GM21723 (cell line): Measurements from ENCODE around the gene PPIA.
"Not testable (repeated sequence)": the region's sequence is repeated elsewhere in the genome, so short reads cannot be mapped to it uniquely, and the experiment has no call there.

Experiments used
- ATAC-seq: cut with Tn5 transposase; IDR thresholded peaks from one replicate; pipeline ENCODE4 v1.9.1; 2021; ENCODE audit warnings: mild to moderate bottlenecking, moderate library complexity; ENCODE audit not compliant: unreplicated experiment

Gene PPIA

DNA sequence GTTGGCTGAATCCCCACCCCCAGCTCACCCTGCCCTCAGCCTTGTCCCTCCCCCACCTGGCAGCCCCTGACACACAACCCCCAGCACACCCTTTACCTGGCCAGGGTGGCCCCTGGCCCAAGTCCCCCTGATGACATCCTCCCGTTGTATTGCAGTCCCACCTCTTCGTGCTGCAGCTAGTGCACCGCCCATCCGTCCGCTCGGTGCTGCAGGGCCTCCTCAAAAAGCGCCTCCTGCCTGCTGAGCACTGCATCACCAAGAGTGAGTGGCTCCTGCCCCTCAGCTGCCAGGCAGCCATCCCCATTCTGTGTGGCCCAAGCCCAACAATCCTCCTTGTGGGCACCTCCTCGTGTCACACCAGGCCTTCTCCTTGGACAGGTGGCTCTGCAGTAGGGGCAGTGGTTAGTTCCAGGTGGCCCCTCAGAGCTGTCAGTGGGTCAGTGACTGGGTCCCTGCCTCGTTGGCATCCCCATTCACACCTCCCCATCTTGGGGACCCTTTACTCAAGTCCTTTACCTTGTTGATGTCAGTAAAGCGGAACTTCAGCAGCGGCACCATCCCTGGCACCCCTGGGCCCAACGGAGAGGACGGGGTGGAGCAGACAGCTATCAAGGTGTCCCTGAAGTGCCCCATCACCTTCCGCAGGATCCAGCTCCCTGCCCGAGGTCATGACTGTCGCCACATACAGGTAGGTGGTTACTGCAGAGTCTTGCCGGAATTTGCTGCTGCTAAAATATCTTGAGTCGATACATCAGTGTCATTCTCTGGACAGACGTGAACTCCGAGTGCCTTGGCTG, 33.6 kb upstream of the PPIA start:
- ATAC-seq = no peak

DNA sequence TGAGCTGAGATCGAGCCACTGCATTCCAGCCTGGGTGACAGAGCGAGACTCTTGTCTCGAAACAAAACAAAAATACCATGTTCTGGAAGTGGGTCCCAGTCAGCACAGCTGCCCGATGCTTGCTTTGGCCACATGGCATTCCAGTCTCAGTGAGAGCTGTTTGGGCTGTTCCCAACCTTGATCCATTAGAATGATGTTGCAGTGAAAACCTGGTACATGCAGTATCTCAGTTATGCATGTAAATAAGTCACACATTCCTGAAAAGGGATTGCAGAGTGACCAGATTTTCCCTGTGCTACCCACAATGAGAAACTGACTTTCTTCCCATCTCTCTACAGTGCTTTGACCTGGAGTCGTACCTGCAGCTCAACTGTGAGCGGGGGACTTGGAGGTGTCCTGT, 32.4 kb upstream of the PPIA start:
- no peak for ATAC-seq

DNA sequence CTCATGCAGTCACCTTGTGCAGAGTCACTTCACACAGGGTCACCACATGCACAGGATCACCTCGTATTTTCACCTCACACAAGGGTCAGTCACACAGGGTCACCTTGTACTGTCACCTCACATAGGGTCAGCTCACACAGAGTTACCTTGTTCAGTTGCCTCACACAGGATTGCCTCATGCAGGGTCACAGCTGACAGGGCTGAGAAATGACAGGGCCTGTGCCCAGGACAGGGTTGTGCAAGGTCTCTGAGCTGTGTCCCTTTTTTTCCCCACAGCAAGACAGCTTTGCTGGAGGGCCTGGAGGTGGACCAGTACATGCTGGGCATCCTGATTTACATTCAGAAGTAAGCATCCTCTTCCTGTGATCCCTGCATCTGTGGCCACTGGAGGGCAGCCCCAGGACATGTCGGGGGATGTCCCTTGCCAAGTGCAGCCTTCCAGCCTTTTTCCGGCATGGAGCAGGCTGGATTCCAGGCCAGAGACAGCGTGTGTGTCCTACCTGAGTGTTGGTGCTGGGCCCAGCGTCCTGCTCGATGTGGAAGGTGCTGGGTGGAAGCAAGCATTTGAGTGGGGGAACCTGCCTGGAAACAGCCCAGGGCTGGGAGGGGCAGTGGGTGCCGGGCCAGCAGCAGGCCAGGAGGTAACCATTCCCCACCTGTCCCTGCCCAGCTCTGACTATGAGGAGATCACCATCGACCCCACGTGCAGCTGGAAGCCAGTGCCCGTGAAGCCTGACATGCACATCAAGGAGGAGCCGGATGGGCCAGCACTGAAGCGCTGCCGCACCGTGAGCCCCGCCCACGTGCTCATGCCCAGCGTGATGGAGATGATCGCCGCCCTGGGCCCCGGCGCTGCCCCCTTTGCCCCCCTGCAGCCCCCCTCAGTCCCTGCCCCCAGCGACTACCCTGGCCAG, 31.6 kb upstream of the PPIA start:
- ATAC-seq = no peak

DNA sequence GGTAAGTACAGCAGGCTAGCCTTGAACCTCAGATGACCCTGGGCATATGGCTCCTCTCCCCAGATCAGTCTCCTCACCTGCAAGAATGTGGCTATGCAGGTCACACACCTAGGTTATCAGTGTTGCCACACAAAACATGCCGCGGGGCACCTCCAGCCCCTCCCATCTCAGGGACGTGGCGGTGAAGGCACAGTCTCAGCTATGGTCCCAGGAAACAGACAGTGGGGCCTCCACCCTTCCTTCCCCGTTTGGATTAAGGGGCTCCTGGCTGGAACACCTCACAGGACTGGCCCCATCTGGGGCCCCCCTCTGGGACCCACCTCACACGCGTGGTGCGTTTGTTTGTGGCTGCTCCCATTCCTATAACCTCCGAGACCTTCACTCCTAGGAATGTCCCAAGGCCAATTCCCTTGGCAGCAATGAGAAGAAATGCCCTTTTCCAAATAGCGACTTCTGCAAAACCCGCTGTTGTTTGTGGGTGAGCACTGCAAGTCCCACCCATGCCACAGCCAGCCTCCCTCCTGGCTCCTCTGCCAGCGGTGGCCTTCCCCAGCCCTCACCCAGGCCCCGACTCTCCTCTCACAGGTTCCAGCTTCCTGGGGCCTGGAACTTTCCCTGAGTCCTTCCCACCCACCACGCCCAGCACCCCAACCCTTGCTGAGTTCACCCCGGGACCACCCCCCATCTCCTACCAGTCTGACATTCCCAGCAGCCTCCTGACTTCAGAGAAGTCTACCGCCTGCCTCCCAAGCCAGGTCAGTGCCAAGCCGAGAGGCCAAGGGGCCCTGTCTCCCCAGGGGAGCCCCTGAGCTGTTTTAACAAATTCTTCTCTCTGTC, 30.7 kb upstream of the PPIA start:
- ATAC-seq = no peak

DNA sequence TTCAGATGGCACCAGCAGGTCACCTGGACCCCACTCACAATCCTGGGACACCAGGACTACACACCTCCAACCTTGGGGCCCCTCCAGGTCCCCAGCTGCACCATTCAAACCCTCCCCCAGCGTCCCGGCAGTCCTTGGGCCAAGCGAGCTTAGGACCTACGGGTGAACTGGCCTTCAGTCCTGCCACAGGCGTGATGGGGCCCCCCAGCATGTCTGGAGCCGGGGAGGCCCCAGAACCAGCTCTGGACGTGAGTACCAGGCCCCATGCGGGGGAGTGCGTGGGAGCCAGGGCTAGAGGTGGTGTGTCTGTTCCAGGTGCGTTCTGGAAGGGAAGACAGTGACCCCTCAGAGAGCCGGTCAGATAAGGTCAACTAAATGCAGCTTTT, 30.1 kb upstream of the PPIA start:
- no peak for ATAC-seq

DNA sequence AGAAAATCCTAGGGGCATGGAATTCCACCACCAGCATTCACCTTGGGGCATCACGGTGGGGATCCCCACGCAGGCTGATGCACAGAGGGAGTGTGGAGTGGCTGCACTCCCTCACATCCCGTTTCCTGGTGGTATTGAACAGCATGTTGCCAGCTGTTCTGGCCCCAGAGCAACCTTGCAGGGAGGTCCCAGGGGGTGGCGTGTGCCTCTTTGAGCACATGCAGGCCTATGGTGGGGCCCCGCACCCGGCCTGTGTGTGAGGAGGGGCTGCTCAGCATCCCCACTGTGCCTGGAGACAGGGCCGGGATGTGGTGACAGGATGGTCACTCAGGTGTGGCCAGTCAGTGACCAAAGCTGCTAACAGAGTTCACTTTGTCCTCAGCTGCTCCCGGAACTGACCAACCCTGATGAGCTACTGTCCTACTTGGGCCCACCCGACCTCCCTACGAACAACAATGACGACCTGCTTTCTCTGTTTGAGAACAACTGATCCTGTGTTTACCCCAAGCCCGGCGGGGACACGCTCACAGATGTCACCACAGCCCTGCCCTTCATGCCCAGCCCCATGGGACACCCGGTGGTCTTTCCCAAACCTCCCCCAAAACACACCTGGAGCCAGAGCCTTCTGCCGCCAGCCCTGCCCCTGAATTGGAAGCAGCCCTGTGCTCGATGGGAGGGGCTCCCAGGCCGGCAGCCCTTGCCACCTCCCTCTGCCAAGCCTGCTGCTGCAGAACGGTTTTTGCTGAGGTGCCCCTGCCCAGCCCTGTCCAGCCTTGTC, 29.2 kb upstream of the PPIA start:
- ATAC-seq = no peak

DNA sequence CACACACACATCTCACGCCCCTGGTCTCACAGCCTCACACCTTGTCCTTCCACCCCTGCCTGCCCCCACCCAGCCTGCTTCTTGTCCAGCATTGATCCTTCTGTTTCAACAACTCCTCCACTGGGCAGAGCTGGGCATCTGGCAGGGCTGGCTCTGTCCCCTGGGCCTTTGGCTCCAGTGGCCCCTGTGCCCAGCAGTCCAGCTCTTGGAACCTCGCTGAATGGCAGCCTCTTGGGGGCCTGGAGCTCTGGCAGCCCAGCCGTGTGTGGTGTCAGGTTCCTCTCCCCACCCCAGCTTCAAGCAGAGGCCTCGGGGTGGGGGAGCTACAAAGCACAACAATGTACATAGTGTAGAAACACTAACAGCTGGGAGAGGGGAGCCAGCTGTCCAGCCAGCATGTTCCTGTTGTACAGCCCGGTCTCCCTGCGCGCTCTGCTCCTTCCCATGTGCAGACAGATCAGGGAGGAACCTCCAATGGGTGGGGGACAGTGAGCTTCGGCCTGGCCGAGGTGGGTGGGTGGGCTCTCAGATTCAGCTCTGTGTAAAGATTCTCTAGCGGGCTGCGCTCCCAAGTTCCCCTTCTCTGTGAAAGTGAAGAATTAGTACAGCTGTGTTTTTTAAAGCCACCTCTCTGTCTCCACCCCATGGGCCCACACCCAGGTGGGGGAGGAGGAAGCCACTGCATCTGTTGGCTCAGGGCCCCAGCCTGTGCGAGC, 28.4 kb upstream of the PPIA start:
- peak; percentile 54 for ATAC-seq

DNA sequence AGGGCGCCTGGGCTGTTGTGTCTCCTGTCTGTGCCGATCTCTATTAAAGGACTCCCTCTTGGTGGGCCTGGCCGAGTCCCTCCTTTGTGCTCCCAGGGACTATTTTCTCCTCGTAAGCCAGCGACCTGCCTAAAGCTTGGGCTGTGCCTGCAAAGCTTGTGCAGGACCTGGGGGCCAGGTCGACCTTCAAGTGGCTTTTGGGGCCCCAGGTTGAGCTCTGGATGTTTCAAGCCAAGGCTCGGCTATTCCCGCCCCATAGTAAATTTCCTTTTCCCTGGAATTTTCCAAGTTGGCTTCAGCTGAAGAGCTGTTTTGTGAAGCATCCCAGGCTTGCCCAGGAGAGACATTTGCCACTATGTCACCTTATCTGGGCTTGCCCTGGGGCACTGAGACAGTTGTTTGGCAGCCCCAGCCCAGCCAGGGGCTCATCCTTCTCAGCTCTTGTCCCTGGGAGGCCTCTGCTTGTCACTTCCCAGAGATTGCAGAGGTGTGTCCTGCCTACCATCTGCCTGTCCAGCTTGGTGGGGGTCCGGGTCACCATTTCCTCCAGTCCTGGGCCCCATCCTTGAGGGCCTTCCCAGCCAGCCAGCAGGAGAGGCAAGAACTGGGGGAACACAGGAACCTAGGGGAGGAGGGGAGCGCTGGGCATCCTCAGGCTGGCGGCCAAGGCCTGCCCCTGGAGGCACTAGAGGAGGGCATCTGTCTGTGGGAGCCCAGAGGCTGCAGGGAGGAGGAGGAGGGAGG, 27.7 kb upstream of the PPIA start:
- ATAC-seq = no peak

DNA sequence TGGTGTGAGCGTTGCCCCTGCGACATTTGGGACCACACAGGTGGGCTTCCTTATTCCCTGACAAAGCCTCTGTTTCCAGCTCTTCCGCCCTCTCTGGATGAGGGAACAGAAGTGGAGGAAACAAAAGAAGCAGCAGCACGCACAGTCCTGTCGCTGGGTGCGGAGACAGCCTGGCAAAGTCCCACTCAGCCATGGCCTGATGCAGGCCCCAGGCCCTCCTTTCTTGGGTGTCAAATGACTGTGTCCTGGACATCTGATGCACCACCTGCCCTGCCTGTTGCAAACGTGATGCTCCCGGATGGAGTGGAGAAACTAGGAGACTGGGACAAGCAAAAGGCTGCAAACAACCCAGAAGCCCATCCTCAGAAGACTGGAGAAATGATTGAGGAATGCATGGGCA, 27.1 kb upstream of the PPIA start:
- ATAC-seq = no peak

DNA sequence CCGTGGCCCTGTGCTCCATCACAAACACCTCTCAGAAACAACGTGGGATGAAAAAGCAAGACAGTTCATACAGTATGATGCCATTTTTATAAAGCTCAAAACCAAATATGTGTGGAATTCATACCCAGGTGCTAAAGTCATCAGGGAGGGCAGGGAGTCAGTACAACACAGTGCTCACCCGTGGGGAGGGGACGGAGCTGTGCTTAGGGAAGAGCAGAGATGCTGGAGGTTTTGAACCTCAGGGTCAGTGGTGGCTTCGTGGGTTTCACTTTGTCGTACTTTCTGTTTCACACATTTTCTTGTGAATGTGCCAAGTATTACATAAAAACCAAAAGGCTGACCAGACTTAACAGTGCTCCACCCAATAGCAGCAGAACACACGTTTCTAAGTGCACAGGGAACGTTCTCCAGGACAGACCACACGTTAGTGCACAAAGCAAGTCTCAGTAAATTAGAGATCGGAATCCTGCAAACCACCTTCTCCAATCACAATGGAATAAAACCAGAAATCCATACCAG, 26.6 kb upstream of the PPIA start:
- ATAC-seq = peak; percentile 81

DNA sequence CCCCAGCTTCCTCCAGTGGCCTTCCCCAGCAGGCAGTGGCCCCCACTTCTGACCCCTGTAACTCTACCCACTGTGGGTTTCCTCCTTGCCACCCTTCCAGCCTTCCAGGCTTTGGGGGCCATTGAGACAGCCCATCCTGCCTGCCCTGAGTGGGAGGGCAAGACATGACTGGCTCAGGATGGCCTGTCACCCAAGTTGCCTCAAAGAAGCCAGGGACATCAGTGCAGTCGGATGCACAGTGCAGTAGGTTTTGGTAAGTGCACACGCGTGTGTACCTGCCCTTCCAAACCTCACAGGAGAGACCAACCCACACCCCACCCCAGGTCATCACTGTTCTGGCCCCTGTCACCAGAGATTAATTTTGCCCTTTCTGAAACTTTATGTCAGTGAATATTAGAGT, 25.1 kb upstream of the PPIA start:
- no peak for ATAC-seq

DNA sequence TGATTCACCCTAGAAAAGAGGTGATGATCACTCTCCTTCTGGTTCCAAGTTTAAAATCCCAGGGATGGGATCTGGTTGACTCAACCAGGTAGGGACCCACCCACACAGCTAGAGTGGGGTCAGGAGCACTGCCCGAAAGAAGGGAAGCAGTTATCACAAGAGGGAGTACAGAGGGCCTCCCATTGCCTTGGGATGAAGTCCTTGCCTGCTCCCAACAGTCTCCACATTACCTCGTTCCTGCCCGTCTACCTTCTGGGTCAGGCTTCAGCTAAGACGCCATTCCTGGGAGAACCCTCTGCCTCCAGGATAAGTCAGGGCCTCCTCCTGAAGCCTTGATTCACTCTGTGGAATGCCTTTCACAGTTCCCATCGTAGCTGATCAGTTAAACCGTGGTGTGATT, 24.0 kb upstream of the PPIA start:
- ATAC-seq = no peak

DNA sequence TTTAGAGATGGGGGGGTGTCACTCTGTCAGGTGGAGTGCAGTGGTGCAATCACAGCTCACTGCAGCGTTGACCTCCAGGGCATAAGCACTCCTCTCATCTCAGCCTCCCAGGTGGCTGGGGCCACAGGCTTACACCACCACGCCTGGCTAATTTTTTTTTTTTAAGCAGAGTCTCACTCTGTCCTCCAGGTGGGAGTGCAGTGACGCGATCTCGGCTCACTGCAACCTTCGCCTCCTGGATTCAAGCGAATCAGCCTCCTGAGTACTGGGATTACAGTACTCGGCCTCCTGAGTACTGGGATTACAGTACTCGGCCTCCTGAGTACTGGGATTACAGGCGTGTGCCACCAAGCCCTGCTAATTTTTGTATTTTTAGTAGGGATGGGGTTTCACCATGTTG, 23.6 kb upstream of the PPIA start:
- no peak for ATAC-seq

DNA sequence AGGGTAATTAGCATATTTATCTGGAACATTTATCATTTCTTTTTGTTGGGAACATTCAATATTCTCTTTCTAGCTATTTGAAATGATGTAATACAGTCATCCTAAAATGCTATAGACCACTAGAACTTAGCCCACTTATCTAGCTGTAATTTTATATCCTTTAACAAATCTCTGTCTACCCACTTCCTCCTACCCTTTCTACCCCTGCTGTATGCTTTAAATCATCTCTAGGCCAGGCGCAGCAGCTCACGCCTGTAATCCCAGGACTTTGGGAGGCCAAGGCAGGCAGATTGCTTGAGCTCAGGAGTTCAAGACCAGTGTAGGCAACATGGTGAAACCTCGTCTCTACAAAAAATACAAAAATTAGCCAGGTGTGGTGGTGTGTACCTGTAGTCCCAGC, 22.0 kb upstream of the PPIA start:
- not testable (repeated sequence) for ATAC-seq

DNA sequence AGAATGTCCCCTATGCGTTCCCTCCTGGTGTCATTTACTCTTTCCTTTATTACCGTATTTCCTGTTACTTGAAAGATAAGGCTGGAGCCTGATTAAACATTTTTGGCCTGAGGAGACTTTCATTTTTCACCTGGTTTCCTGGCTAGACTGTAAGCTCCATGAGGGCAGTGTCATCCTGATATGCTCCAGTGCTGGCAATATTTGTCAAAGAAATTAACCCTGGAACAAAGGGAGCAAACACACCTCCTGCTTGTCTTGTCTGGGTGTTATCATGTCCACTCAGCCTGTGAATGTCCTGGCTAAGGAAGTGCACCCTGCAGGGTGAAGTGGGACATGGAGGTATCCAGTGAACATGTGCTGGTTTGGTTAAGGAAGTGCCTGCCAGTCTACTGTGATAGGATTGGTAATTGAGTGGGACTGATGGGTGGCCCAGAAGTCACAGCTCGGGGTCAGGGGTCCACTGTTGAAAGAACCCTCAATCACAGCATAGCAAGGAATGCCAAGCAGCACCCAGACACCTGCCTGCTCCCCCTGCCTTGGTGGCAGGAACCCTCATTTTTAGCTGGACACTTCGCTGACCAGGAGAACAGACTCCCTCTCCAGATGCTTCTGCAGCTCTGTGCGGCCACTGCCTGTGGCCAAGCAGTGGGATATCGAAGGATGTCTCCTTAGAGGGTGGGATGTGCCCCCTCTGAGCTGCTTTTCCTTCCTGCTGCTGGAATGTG, 20.9 kb upstream of the PPIA start:
- no peak for ATAC-seq

DNA sequence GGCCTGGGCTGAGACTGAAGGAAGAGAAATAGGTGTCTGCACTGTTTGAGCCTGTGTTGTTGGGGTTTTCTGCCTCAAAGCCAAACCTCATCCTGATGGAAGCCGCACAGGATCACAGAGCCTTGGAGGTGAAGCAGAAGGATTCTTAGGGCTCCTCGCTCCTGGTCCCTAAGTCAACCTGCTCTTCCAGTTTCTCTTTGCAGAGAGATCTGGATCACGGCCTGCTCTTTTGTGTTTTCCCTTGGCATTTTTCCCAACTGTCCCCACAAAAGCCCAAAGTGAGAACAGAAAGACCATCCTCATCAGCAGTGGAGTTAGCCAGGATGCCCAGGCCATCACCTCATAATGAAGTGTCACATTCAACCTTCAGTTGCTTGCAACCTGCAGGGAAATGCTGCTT, 20.3 kb upstream of the PPIA start:
- ATAC-seq = no peak

DNA sequence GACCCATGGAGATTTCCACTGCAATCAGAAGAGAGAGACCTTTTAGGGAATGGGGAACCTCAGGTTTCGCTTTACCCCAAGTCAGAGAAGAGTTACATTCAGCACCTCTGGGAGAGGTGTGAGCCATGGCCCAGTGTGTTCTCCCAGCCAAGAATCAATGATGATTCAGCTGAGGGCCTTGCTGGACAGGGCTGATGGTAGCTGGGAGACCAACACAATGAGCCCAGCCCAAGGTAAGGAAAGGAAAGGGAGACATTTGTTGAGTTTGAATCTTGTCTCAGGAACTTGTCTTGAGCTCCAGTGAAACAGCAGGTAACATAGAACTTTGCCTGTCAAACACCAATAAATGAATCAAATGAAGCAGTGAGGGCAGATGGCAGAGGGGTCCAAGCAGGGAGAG, 14.0 kb upstream of the PPIA start:
- ATAC-seq = no peak

DNA sequence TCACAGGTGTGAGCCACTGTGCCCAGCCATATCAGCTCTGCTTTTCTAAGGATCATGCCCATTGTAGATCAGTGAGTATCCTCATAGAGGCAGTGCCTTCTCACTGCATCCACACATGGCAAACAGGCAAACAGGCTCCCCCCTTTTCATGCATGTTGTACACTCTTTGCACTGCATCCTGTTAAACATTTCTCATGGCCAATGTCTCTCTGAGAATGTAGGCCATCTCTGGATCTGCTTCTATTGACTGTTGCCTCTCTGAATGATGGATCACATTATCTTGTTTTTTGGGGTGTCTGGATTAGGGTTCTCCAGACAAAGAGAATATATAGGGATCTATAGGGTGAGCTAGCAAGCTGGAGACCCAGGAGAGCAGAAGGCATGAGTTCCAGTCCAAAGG, 13.1 kb upstream of the PPIA start:
- no peak for ATAC-seq
